ENCODE data around the gene DSCAM.
"Not testable (repeated sequence)": the region's sequence is repeated elsewhere in the genome, so short reads cannot be mapped to it uniquely, and the experiment has no call there.

Gene DSCAM, protein sequence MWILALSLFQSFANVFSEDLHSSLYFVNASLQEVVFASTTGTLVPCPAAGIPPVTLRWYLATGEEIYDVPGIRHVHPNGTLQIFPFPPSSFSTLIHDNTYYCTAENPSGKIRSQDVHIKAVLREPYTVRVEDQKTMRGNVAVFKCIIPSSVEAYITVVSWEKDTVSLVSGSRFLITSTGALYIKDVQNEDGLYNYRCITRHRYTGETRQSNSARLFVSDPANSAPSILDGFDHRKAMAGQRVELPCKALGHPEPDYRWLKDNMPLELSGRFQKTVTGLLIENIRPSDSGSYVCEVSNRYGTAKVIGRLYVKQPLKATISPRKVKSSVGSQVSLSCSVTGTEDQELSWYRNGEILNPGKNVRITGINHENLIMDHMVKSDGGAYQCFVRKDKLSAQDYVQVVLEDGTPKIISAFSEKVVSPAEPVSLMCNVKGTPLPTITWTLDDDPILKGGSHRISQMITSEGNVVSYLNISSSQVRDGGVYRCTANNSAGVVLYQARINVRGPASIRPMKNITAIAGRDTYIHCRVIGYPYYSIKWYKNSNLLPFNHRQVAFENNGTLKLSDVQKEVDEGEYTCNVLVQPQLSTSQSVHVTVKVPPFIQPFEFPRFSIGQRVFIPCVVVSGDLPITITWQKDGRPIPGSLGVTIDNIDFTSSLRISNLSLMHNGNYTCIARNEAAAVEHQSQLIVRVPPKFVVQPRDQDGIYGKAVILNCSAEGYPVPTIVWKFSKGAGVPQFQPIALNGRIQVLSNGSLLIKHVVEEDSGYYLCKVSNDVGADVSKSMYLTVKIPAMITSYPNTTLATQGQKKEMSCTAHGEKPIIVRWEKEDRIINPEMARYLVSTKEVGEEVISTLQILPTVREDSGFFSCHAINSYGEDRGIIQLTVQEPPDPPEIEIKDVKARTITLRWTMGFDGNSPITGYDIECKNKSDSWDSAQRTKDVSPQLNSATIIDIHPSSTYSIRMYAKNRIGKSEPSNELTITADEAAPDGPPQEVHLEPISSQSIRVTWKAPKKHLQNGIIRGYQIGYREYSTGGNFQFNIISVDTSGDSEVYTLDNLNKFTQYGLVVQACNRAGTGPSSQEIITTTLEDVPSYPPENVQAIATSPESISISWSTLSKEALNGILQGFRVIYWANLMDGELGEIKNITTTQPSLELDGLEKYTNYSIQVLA (N-terminal part only)
- 0 to 0.17 (median 0) reads per million in 3 donors for total RNA-seq

DNA sequence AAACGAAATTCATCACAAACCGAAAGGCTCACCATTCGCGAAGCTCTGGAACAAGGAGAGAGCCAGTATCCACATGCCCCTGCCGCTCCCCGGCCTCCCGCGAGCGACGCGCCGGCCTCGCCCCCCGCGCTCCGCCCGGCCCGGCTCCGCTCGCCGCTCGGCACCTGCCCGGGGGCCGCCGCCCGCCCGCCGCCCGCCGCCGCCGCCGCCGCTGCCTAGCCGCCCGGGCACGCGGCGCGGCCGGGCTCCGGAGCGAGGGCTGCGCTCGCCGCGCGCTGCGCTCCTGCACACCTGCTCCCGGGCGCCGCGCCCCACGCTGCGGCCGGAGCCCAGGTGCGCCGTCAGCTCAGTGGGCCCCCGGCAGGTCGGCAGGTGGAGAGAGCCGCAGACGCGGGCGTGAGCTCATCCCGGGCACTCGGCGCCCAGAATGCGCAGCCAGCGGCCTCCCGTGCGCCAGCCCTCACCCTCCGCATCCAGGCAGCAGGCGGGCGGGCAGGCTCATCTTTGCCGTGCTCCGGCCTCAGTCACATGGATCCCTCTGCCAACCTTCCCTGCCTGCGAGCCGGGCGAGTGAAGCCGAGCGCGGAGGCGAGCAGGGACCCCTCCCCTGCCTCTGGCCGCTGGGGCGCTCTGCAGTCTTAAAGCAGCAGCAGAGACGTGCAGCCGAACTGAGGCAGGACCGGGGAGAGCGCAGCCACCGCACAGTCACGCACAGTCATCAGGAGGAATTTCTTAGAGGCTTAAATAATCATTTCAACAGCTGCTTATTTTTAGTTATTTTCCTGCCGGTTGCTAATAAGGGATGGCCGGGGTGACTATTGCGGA is at the start of gene DSCAM:
Gene DSCAM, minus strand, starts transcription at position 572 of the 825 bp plus-strand sequence. Its CDS starts 497 bp downstream, at position 75.
- Histone ChIP-seq H3K27ac (ENCODE audit: insufficient read depth, low read length, poor library complexity, severe bottlenecking) (no peak within 1 kb of the TSS), H3K27me3 (replicated peaks; ENCODE audit: control insufficient read depth, insufficient read depth, low read length, poor library complexity, severe bottlenecking) (no peaks in the 10 kb centered on the region), H3K4me1 (ENCODE audit: control insufficient read depth, insufficient read depth, low read length, poor library complexity, severe bottlenecking) (no peaks in the 10 kb centered on the region), H3K4me3 (ENCODE audit: insufficient read depth, low read depth, low read length, poor library complexity, severe bottlenecking) (no peak within 1 kb of the TSS), H3K36me3 (ENCODE audit: control insufficient read depth, insufficient read depth, low read length) (no peaks in the 10 kb centered on the region), H3K9me3 (ENCODE audit: control insufficient read depth, low read length) (no peaks in the 10 kb centered on the region)
- DNase-seq = no peak

DNA sequence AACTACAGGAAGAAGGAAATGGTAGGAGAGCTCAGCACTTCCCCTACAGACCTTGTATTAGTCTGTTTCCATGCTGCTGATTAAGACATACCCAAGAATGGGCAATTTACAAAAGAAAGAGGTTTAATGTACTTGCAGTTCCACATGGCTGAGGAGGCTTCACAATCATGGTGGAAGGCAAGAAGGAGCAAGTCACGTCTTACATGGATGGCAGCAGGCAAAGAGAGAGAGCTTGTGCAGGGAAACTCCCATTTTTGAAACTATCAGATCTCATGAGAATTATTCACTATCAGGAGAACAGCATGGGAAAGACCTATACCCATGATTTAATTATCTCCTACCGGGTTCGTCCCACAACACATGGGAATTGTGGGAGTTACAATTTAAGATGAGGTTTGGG is 48.7 kb upstream of the DSCAM start:
- not testable (repeated sequence) for H3K27me3 ChIP-seq (replicated peaks; ENCODE audit: control insufficient read depth, insufficient read depth, low read length, poor library complexity, severe bottlenecking); H3K4me1 ChIP-seq (ENCODE audit: control insufficient read depth, insufficient read depth, low read length, poor library complexity, severe bottlenecking); H3K36me3 ChIP-seq (ENCODE audit: control insufficient read depth, insufficient read depth, low read length)

DNA sequence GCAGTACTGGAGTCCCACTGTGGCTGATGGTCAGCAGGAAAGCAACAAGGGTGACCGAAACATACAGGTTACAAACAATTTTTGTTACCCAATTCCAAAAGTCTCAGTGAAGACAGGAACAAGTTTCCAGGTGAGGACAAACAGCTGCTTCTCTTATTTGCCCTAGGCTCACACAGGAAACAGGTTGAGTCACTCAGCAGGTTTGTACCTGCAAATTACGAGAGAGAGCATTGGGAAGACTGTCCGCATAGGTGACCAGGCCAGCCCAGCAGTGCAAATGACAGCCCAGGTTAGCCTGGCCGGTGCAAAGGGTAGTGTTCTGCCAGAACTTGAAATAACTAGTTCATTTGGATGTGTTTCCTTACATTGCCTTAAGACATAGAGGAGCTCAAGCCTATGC is 40.0 kb upstream of the DSCAM start:
- Histone ChIP-seq H3K4me3 (ENCODE audit: insufficient read depth, low read depth, low read length, poor library complexity, severe bottlenecking) (no peak overlapping the region), H3K27me3 (replicated peaks; ENCODE audit: control insufficient read depth, insufficient read depth, low read length, poor library complexity, severe bottlenecking) (no peaks in the 10 kb centered on the region), H3K9me3 (ENCODE audit: control insufficient read depth, low read length) (no peaks in the 10 kb centered on the region), H3K36me3 (ENCODE audit: control insufficient read depth, insufficient read depth, low read length) (no peaks in the 10 kb centered on the region), H3K4me1 (ENCODE audit: control insufficient read depth, insufficient read depth, low read length, poor library complexity, severe bottlenecking) (no peaks in the 10 kb centered on the region), H3K27ac (ENCODE audit: insufficient read depth, low read length, poor library complexity, severe bottlenecking) (no peak overlapping the region)
- DNase-seq = no peak

More for the DNA sequence above, 48.7 kb upstream of the DSCAM start:
- not testable (repeated sequence) for H3K4me3 ChIP-seq (ENCODE audit: insufficient read depth, low read depth, low read length, poor library complexity, severe bottlenecking); H3K9me3 ChIP-seq (ENCODE audit: control insufficient read depth, low read length); H3K27ac ChIP-seq (ENCODE audit: insufficient read depth, low read length, poor library complexity, severe bottlenecking); DNase-seq

- no peaks in the 10 kb centered on the region for H3K27me3 ChIP-seq (replicated peaks; ENCODE audit: control insufficient read depth, insufficient read depth, low read length, poor library complexity, severe bottlenecking)
- no peak for DNase-seq
- H3K9me3 ChIP-seq (ENCODE audit: control insufficient read depth, low read length) = no peaks in the 10 kb centered on the region
- no peaks in the 10 kb centered on the region for H3K36me3 ChIP-seq (ENCODE audit: control insufficient read depth, insufficient read depth, low read length)
- no peak overlapping the region for H3K4me3 ChIP-seq (ENCODE audit: insufficient read depth, low read depth, low read length, poor library complexity, severe bottlenecking)
- no peak overlapping the region for H3K27ac ChIP-seq (ENCODE audit: insufficient read depth, low read length, poor library complexity, severe bottlenecking)
- no peaks in the 10 kb centered on the region for H3K4me1 ChIP-seq (ENCODE audit: control insufficient read depth, insufficient read depth, low read length, poor library complexity, severe bottlenecking)
These were observed 39.0 kb upstream of the DSCAM start for GRCh38 chr21:40886006-40886405.

DNA sequence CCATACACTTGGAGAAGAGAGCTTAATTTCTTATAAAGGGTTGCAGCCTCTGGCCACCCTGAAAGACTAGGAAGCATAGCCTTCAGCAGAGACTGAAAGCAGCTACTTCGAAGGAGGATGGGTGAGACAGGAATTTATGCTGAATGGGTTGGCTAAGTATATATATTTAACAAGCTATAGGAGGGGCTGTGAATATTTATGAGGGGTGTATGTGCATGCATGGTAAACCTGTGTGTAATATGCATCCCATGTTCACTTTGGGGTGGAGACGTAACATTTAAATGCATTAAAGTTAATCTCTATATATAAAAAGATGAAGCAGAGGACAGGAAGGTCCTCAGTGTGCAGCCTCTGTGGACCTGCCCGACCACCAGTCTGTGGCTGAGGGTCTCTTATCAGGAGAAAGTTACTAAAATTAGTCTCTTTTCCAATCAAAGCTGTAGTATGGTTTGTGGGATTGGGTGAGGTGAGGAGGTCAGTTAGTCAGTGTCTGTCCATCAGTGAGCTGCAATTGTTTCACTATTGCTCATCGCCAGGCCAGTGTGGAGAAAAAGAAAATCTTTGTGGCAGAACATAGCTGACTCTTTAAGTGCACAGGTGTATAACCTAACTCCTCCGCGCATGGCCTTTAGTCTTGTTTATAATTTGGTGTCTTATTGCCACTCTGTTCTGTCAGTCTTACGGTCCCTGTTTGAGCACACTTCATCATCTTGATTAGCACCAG is 35.4 kb upstream of the DSCAM start:
- Histone ChIP-seq H3K9me3 (ENCODE audit: control insufficient read depth, low read length) (no peaks in the 10 kb centered on the region), H3K36me3 (ENCODE audit: control insufficient read depth, insufficient read depth, low read length) (no peaks in the 10 kb centered on the region), H3K27me3 (replicated peaks; ENCODE audit: control insufficient read depth, insufficient read depth, low read length, poor library complexity, severe bottlenecking) (no peaks in the 10 kb centered on the region), H3K4me1 (ENCODE audit: control insufficient read depth, insufficient read depth, low read length, poor library complexity, severe bottlenecking) (no peaks in the 10 kb centered on the region), H3K27ac (ENCODE audit: insufficient read depth, low read length, poor library complexity, severe bottlenecking) (no peak overlapping the region), H3K4me3 (ENCODE audit: insufficient read depth, low read depth, low read length, poor library complexity, severe bottlenecking) (no peak overlapping the region)
- no peak for DNase-seq

DNA sequence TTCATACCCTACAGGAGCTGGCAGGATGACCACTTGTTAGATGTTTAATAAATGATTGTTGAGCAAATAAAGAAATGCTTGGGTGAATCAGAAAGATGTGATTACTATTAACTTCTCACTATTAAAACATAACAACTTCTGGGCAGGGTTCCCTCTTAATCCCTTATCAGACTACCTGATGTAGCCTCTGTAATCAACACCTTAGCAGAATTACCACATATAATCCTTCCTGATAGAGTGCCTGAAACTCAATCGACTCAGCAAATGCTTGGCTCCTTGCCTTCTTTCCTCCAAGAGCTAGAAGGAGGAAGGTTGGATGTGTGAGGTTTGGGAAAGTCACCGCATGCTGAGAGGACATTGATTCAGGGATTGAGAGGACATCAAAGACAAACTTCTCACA is 34.8 kb upstream of the DSCAM start:
- Histone ChIP-seq H3K27ac (ENCODE audit: insufficient read depth, low read length, poor library complexity, severe bottlenecking) (no peak overlapping the region), H3K4me1 (ENCODE audit: control insufficient read depth, insufficient read depth, low read length, poor library complexity, severe bottlenecking) (no peaks in the 10 kb centered on the region), H3K9me3 (ENCODE audit: control insufficient read depth, low read length) (no peaks in the 10 kb centered on the region), H3K27me3 (replicated peaks; ENCODE audit: control insufficient read depth, insufficient read depth, low read length, poor library complexity, severe bottlenecking) (no peaks in the 10 kb centered on the region), H3K4me3 (ENCODE audit: insufficient read depth, low read depth, low read length, poor library complexity, severe bottlenecking) (no peak overlapping the region), H3K36me3 (ENCODE audit: control insufficient read depth, insufficient read depth, low read length) (no peaks in the 10 kb centered on the region)
- DNase-seq = no peak

DNA sequence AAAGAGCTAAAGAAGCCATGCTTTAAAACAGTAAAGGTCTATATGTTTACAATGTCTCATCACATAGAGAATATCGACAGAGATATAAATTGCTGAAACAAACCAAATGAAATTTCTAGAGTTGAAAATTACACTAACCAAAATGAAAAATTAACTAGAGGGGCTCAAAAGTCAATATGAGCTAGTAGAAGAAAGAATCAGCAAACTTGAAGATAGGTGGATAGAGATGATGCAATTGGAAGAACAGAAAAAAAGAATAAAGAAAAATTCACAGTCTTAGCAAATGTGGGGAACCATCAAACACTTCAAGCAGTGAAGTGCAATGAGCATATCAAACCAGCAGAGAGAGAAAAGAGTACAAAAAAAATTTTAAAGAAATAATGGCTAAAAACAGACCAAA is 24.1 kb upstream of the DSCAM start:
- no peaks in the 10 kb centered on the region for H3K9me3 ChIP-seq (ENCODE audit: control insufficient read depth, low read length)
- H3K27ac ChIP-seq (ENCODE audit: insufficient read depth, low read length, poor library complexity, severe bottlenecking) = no peak overlapping the region
- DNase-seq = no peak
- H3K4me1 ChIP-seq (ENCODE audit: control insufficient read depth, insufficient read depth, low read length, poor library complexity, severe bottlenecking) = no peaks in the 10 kb centered on the region
- no peaks in the 10 kb centered on the region for H3K27me3 ChIP-seq (replicated peaks; ENCODE audit: control insufficient read depth, insufficient read depth, low read length, poor library complexity, severe bottlenecking)
- no peaks in the 10 kb centered on the region for H3K36me3 ChIP-seq (ENCODE audit: control insufficient read depth, insufficient read depth, low read length)
- H3K4me3 ChIP-seq (ENCODE audit: insufficient read depth, low read depth, low read length, poor library complexity, severe bottlenecking) = no peak overlapping the region

- no peaks in the 10 kb centered on the region for H3K36me3 ChIP-seq (ENCODE audit: control insufficient read depth, insufficient read depth, low read length)
- no peaks in the 10 kb centered on the region for H3K27me3 ChIP-seq (replicated peaks; ENCODE audit: control insufficient read depth, insufficient read depth, low read length, poor library complexity, severe bottlenecking)
- no peak for DNase-seq
- H3K9me3 ChIP-seq (ENCODE audit: control insufficient read depth, low read length) = no peaks in the 10 kb centered on the region
- no peaks in the 10 kb centered on the region for H3K4me1 ChIP-seq (ENCODE audit: control insufficient read depth, insufficient read depth, low read length, poor library complexity, severe bottlenecking)
- H3K4me3 ChIP-seq (ENCODE audit: insufficient read depth, low read depth, low read length, poor library complexity, severe bottlenecking) = no peak overlapping the region
- H3K27ac ChIP-seq (ENCODE audit: insufficient read depth, low read length, poor library complexity, severe bottlenecking) = no peak overlapping the region
These were observed 16.9 kb upstream of the DSCAM start for GRCh38 chr21:40863839-40864238.

DNA sequence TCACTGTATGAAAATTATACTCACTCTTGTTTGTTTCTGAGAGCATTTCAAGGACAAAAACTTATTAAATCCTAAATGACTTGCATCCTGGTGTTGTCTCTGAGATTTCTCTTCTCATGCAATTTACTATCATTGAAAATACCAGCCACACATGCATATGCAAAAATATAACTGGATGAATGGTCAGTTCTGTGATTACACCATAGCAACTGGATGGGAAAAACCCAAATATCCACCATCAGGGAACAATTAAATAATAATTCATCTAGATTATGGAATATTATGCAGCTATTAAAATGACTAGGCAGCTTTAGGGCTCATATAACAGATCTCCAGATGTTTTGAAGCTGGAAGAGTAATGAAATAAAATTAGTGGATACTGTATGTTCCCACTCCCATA is 11.6 kb upstream of the DSCAM start:
- H3K36me3 ChIP-seq (ENCODE audit: control insufficient read depth, insufficient read depth, low read length) = no peaks in the 10 kb centered on the region
- DNase-seq = no peak

More for the DNA sequence above, 11.6 kb upstream of the DSCAM start:
- H3K27me3 ChIP-seq (replicated peaks; ENCODE audit: control insufficient read depth, insufficient read depth, low read length, poor library complexity, severe bottlenecking) = no peaks in the 10 kb centered on the region
- H3K27ac ChIP-seq (ENCODE audit: insufficient read depth, low read length, poor library complexity, severe bottlenecking) = no peak overlapping the region
- no peak overlapping the region for H3K4me3 ChIP-seq (ENCODE audit: insufficient read depth, low read depth, low read length, poor library complexity, severe bottlenecking)
- no peaks in the 10 kb centered on the region for H3K4me1 ChIP-seq (ENCODE audit: control insufficient read depth, insufficient read depth, low read length, poor library complexity, severe bottlenecking)
- no peaks in the 10 kb centered on the region for H3K9me3 ChIP-seq (ENCODE audit: control insufficient read depth, low read length)

Data from effector memory CD4-positive, alpha-beta T cell (primary cell).